ENCODE data around the gene OGFR.

Gene OGFR

DNA sequence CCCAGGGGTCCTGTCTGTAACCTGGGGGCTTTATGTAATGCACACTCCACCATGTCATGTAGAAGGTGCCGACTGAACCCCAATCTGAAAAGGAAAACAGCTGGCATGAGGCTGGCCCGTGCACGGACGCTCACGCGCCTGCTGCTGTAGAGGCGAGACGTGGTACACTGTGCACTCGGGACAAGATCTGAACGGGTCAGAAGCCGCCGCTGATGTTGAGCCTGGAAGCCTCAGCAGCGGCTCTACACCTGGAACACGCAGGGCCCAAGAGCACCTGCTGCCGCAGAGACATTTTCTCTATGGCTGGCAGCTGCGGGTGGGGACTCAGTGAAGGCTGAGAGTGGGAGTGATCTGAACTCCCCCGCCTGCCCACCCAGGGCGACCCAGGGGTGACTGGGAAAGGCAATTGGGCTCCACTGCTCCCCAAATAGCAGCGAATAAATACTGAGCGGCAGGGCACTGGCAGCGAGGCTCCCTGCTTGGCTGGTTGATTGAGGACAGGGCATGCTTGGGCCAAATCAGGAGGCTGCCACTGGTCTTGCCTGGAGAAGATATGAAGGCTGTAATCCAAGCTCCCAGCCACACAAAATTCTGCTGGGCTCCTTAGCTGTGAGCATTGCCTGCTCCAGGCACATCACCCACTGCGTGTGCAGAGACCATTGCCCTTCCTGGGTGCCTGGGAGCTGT, 2.5 kb upstream of the OGFR start:
- no peak for DNase-seq

- DNase-seq: peak; percentile 30
These were observed 511 bp upstream of the OGFR start for GRCh38 chr20:62804021-62804626.

GRCh38 chr20:62805155-62805710, 598 bp downstream of the OGFR start:
- no peak for DNase-seq

DNA sequence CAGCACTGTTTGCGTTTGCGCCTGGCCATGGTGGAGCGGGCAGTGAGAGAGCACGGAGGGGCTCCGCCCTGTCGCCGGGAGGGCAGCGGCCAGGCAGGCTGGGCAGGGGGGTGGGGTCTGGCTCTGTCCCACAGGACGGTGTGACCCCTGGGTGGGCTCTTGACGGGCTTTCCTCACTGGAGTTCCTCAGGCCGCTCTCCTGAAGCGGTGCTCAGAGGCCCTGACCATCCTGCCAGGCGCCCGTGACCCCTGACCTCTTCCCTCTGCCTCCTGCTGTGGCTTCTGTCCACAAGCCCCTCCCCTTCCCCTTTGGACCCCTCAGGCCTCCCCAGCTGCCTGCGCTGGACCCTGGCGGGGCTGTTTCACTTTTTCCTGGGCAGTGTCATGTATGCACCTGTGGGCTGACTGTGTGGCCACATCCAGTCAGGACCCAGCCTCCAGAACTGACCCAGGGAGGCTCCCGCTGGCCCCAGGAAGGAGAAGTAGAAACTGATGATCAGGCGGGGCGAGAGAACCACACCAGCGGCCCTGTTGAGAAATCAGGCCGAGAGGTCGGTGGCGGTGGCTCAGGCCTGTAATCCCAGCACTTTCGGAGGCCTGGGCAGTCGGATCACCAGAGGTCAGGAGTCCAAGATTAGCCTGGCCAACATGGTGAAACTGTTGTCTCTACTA, 1.2 kb downstream of the OGFR start:
- DNase-seq: no peak

- DNase-seq: no peak
These were observed 1.9 kb downstream of the OGFR start for GRCh38 chr20:62806383-62807050.

DNA sequence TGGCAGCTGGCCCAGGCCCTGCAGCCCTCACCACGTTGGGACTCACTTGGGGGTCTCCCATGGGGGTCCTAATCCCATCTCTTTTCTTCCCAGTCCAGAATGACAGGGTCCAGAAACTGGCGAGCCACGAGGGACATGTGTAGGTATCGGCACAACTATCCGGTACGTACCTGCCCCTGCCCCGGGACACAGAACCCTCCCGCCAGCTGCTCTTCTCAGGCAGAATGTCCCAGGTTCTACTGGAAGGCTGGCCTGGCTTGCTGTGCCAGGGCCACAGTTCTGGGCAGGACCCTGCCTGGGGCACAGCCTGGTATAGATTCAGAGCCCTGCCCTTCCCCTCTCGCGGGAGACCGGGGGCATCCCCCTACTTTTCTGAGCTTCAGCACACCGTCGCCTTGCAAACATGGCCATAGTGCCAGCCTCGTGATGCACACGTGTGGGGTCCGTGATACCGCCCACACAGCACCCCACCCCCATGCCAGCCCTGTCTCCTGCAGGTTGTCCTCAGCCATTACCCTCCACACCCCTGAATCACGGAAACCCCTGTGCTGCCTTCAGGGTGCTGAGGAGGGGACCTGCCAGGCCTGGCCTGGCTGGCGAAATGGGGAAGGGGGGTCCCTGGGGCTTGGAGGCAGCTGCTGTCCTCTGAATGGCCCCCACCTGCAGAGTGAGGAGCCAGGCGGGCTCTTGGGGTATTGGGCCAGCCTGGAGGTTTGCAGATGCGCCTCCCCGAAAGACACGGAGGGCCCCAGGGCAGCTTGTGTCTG, 3.0 kb downstream of the OGFR start:
- DNase-seq: no peak

DNA sequence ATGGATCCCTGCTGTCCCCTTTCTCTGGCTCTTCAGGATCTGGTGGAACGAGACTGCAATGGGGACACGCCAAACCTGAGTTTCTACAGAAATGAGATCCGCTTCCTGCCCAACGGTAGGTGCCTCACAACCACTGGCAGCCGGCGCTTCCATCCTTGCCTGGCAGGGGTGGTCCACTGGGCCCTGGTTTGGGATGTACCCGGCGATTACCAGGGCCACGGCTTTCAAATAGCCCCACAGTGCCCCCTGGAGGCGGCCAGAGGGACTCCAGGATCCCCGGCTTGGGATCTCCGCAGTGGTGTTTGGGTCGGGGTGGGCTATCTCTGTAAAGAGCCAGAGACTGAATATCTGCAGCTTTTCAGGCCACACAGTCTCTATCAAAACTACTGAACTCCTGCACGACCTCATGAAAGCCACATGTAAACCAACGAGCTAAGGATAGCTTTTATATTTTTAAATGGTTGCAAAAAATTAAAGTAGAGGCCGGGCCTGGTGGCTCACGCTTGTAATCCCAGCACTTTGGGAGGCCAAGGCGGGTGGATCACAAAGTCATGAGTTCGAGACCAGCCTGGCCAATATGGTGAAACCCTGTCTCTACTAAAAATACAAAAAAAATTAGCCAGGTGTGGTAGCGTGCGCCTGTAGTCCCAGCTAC, 3.7 kb downstream of the OGFR start:
- DNase-seq: peak; percentile 51

GRCh38 chr20:62809530-62810428, 5.1 kb downstream of the OGFR start:
- DNase-seq: no peak

- no peak for DNase-seq
These were observed 6.7 kb downstream of the OGFR start for GRCh38 chr20:62811320-62811719.

GRCh38 chr20:62811720-62812119, 7.1 kb downstream of the OGFR start:
- DNase-seq: no peak

DNA sequence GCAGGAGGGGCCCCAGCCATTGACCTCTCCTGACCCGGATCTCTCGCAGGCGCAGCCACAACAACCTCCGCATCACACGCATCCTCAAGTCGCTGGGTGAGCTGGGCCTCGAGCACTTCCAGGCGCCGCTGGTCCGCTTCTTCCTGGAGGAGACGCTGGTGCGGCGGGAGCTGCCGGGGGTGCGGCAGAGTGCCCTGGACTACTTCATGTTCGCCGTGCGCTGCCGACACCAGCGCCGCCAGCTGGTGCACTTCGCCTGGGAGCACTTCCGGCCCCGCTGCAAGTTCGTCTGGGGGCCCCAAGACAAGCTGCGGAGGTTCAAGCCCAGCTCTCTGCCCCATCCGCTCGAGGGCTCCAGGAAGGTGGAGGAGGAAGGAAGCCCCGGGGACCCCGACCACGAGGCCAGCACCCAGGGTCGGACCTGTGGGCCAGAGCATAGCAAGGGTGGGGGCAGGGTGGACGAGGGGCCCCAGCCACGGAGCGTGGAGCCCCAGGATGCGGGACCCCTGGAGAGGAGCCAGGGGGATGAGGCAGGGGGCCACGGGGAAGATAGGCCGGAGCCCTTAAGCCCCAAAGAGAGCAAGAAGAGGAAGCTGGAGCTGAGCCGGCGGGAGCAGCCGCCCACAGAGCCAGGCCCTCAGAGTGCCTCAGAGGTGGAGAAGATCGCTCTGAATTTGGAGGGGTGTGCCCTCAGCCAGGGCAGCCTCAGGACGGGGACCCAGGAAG, 7.7 kb downstream of the OGFR start:
- no peak for DNase-seq

DNA sequence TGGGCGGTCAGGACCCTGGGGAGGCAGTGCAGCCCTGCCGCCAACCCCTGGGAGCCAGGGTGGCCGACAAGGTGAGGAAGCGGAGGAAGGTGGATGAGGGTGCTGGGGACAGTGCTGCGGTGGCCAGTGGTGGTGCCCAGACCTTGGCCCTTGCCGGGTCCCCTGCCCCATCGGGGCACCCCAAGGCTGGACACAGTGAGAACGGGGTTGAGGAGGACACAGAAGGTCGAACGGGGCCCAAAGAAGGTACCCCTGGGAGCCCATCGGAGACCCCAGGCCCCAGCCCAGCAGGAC, 8.2 kb downstream of the OGFR start:
- DNase-seq: no peak

DNA sequence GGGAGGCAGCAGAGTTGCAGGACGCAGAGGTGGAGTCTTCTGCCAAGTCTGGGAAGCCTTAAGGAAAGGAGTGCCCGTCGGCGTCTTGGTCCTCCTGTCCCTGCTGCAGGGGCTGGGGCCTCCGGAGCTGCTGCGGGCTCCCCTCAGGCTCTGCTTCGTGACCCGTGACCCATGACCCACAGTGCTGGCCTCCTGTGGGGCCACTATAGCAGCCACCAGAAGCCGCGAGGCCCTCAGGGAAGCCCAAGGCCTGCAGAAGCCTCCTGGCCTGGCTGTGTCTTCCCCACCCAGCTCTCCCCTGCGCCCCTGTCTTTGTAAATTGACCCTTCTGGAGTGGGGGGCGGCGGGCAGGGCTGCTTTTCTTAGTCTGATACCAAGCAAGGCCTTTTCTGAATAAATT, 9.0 kb downstream of the OGFR start:
- DNase-seq: no peak

- DNase-seq: no peak
These were observed 9.5 kb downstream of the OGFR start for GRCh38 chr20:62814060-62814708.

- no peak for DNase-seq
These were observed 10.1 kb downstream of the OGFR start for GRCh38 chr20:62814709-62815065.

DNA sequence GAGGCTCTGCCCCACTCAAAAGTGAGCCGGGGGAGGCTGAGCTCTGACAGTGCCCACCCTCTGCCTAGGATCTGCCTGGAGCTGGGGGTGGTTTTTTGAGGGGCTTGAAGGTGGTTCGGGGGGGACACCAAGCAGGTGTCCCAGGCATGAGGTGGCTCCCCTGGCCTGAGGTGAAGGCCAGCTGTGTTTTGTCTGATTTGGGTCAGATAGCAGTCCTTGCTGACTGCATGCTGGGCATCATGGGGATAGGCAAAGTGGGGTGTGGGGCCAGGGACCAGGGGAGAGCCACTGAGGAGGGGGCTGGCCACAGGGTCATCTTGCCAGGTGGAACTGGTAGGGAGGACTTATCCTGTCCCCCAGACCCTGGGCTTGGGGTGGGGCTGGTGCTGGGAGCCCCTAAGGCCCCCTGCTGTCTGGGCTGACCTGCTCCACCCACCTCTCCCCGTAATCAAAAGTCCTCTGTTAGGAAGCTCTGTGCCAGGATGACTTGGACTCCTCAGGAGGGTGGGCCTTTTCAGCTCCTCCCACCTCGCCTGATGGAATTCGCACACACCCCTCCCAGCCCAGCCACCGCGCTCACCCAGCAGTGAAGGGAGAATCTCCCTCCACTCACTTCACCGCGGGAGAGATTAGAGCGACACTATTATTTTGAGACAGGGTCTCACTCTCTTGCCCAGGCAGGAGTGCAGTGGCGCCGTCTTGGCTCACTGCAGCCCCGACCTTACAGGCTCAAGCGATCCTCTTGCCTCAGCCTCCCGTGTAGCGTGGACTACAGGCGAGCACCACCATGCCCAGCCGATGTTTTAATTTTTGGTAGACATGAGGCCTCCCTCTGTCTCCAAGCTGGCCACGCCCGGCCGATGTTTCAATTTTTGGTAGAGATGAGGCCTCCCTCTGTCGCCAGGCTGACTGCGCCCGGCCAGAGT, 10.7 kb downstream of the OGFR start:
- peak; percentile 54 for DNase-seq

DNA sequence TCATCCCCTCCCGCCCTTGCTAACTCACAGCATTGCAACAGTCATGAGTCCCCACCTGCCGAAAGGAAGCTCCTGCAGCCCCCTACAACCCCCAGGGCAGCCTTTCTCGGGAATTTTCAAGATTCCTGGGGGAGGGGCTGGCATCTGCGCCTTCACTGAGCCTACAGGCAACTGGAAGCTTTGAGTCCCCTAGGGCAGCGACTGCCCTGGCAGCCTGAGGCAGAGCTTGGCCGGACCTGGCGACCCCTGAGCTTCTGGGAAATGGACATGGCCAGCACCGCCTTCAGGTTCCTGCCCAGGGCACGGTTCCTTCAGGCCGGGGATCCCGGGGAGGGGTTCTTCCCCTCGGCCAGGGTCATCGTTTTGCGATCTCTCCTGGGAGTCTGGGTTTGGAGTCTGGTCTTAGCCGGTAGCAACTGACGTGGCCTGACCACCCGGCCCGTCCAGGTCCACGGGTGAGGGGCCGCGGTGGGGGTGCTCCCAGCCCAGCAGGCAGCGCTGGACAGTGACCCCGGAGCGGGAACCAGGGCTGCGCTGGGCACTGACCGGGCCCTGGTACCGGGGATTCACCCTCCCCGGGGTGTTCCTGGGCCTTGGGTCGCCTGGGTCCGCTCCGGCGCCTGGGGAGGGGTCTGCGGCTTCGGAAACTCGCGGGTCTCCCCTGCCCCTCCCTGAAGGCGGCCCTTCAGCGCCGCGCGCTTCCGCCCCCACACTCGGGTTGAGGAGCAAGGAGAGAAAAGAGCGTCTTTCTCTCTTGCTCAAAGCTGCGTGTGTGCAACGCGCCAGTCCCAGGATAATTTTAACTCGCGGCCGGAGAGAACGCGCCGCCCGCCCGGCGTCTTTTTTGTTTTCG, 11.6 kb downstream of the OGFR start:
- DNase-seq: no peak
